MCF 10A (cell line): Measurements from ENCODE around the gene ALPL. TPM values are rescaled to one million over a fixed set of nuclear protein-coding genes. Genes with fewer than 3 reads are reported as not detected.

Experiments
- BruUV-seq: library from RNA; stranded (reverse); fragments of 400-500 nt; replicated peaks from 2 replicates; lab custom pipeline; 2021; lab: Mats Ljungman, UMichigan
- CTCF ChIA-PET: fragments of 300-600 bp; sonication (Branson Sonifier 250); formaldehyde crosslinking; extraction: SDS; loops from one replicate; lab custom pipeline; 2021; ENCODE audit warnings: antibody characterized with exemption, inconsistent platforms; lab: Yijun Ruan, JAX
- POLR2A ChIA-PET: fragments of 300-600, 350-650 bp; sonication (Branson Sonifier 250); formaldehyde crosslinking; extraction: SDS; loops from one replicate; lab custom pipeline; 2020; ENCODE audit warnings: antibody characterized with exemption, inconsistent platforms; lab: Yijun Ruan, JAX
- DNase-seq: peaks from one replicate; pipeline ENCODE4 v3.0.0-alpha.2; 2018; ENCODE audit not compliant: unreplicated experiment
- H3K27ac Mint-ChIP-seq: one replicate; pipeline ENCODE4 v1.8.0; 2022; ENCODE audit warnings: mild to moderate bottlenecking, low read depth, mixed read lengths; ENCODE audit not compliant: unreplicated experiment
- H3K27me3 Mint-ChIP-seq: one replicate; pipeline ENCODE4 v1.8.0; 2022; ENCODE audit warnings: mixed read lengths; ENCODE audit not compliant: insufficient read depth, unreplicated experiment
- H3K36me3 Mint-ChIP-seq: one replicate; pipeline ENCODE4 v1.8.0; 2022; ENCODE audit warnings: mild to moderate bottlenecking, moderate library complexity, mixed read lengths; ENCODE audit not compliant: insufficient read depth, unreplicated experiment
- H3K4me1 Mint-ChIP-seq: one replicate; pipeline ENCODE4 v1.8.0; 2022; ENCODE audit warnings: mixed read lengths; ENCODE audit not compliant: insufficient read depth, unreplicated experiment
- H3K4me3 Mint-ChIP-seq: one replicate; pipeline ENCODE4 v1.8.0; 2022; ENCODE audit warnings: mild to moderate bottlenecking, moderate library complexity, mixed read lengths; ENCODE audit not compliant: unreplicated experiment
- H3K9me3 Mint-ChIP-seq: one replicate; pipeline ENCODE4 v1.8.0; 2022; ENCODE audit warnings: mixed read lengths; ENCODE audit not compliant: unreplicated experiment
- CTCF ChIP-seq: fragments of 200-600 bp; IDR thresholded peaks from one replicate; pipeline ENCODE4 v1.8.0; 2022; ENCODE audit warnings: antibody characterized with exemption, mild to moderate bottlenecking; ENCODE audit not compliant: unreplicated experiment
- intact Hi-C: fragments of 100-400 bp; cut with micrococcal nuclease; formaldehyde crosslinking; loops from 2 replicates; pipeline ENCODE4 v1.14.1; 2022
- total RNA-seq: library from RNA; stranded (reverse); gene quantifications from 2 replicates; pipeline ENCODE4 v1.2.3, GENCODE V29; 2022

Gene ALPL
- total RNA-seq, 1 experiment from 2014 or later = not detected

DNA sequence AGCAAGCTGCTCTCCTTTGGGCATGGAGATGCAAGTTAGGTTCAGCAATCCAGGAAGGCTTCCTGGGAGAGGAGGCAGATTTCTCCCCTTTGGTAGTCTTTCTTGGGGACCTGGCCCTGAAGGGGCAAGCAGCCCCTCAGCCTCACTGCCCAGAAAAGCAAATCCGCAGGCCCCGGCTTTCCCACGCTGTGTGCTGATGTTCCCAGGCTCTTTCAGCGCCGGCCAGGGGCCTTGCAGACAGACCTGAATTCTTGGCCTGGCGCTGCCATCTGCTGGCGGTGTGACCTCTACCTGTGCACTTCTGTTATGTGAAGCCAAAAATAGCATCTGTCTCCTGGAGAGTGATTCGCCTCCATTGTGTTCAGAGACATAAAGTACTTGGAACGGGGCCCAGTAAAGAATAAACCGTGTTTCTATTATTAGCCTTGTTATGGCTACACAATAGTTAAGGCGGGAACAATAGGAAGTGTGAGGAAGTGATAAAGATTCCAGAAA is 64.8 kb downstream of the ALPL start:
- DNase-seq = peak; percentile 87
- intact Hi-C loops = loop anchor here (2.0 kb wide), 1 partner anchor 205 kb away; no protein-coding TSS in a partner anchor
- Mint-ChIP-seq H3K4me3 (no peak overlapping the region), H3K36me3 (no peaks in the 10 kb centered on the region), H3K4me1 (no peaks in the 10 kb centered on the region), H3K27me3 (no peaks in the 10 kb centered on the region), H3K9me3 (no peaks in the 10 kb centered on the region), H3K27ac (no peak overlapping the region)
- POLR2A ChIA-PET = no interaction called here
- BruUV-seq = no TSS peak
- CTCF ChIA-PET = interaction anchor here (0.7 to 4.1 kb wide), 7 partner anchors 18 to 341 kb away, joined by 3 to 32 read pairs (median 5); no protein-coding TSS in a partner anchor
- peak; percentile 30 for TF ChIP-seq CTCF

DNA sequence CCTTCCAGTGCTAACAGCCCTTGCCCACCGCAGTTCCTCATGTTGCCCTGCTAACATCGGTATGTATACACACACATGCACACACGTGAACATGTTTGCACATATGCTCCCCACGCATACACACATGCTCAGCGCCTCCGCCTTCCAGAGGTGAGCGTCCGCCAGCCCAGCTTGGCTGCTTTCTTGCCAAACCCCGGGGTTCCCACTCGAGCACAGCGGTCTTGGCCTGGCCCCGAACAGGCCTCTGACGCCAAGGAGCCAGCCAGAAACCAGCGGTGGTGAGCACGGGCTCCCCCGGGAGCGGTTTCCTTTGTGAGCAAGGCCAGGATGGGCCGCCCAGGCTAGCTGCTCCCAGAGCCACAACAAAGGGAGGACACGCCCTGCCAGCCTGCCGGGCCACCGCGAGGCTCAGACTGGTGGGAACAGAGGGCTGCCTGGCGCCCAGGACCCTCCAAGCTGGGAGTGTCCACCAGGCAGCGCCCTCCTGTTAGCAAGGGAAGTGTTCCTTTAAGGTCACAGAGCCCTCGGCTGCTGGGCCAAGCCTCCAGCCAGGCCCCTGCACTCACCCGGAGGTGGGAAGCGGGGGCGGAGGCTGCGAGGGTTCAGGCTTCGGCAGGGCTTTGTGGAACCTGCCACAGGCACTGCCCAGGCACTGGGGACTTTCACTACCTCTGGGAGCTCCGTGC is 65.4 kb downstream of the ALPL start:
- Mint-ChIP-seq H3K4me3 (no peak overlapping the region), H3K27ac (no peak overlapping the region), H3K36me3 (no peaks in the 10 kb centered on the region), H3K9me3 (no peaks in the 10 kb centered on the region), H3K4me1 (no peaks in the 10 kb centered on the region), H3K27me3 (no peaks in the 10 kb centered on the region)
- CTCF ChIA-PET = interaction anchor here (0.7 to 2.1 kb wide), 4 partner anchors 21 to 342 kb away, joined by 3 to 8 read pairs (median 5); no protein-coding TSS in a partner anchor
- no peak for TF ChIP-seq CTCF
- intact Hi-C loops = loop anchor here (2.0 kb wide), 1 partner anchor 206 kb away; no protein-coding TSS in a partner anchor
- POLR2A ChIA-PET = no interaction called here
- DNase-seq = no peak
- BruUV-seq = no TSS peak

GRCh38 chr1:21575351-21575942 is 66.2 kb downstream of the ALPL start:
- no peaks in the 10 kb centered on the region for H3K9me3 Mint-ChIP-seq
- H3K4me1 Mint-ChIP-seq = no peaks in the 10 kb centered on the region
- ChIA-PET CTCF (interaction anchor here (1.3 to 1.5 kb wide), 2 partner anchors 205 to 343 kb away, joined by 5 to 8 read pairs; no protein-coding TSS in a partner anchor), POLR2A (no interaction called here)
- no TSS peak for BruUV-seq
- no peak for DNase-seq
- no peaks in the 10 kb centered on the region for H3K36me3 Mint-ChIP-seq
- H3K27ac Mint-ChIP-seq = no peak overlapping the region
- TF ChIP-seq CTCF = no peak
- H3K4me3 Mint-ChIP-seq = no peak overlapping the region
- intact Hi-C loops = loop anchor here (2.0 kb wide), 1 partner anchor 207 kb away; no protein-coding TSS in a partner anchor
- no peaks in the 10 kb centered on the region for H3K27me3 Mint-ChIP-seq
